ENCODE results near the gene FXYD6. TPM values are rescaled to one million over a fixed set of nuclear protein-coding genes. Genes with fewer than 3 reads are reported as not detected.

FXYD6 gene
- total RNA-seq, 1 donor from 2014 or later: 95.6 TPM

GRCh38 chr11:117836077-117836960, 40.1 kb downstream of the FXYD6 start:
- H3K4me2 ChIP-seq: no peak overlapping the region
- H3K4me1 ChIP-seq: peaks cover 4% of the 10 kb centered on the region
- no peaks in the 10 kb centered on the region for H3K36me3 ChIP-seq
- H4K20me1 ChIP-seq (ENCODE audit: low read depth): peaks cover 12% of the 10 kb centered on the region
- TF ChIP-seq EZH2phosphoT487 (IDR thresholded peaks at IDR 0.05) (no peak), CTCF (IDR thresholded peaks at IDR 0.05) (no peak), EZH2 (IDR thresholded peaks at IDR 0.05) (no peak)
- H3K27me3 Mint-ChIP-seq (ENCODE audit: insufficient read depth, low read depth): peaks cover 7% of the 10 kb centered on the region
- H3K4me1 Mint-ChIP-seq: peaks cover 16% of the 10 kb centered on the region
- H3K9me3 Mint-ChIP-seq: no peaks in the 10 kb centered on the region
- no peaks in the 10 kb centered on the region for H3K9me3 ChIP-seq (ENCODE audit: low read depth)
- H3K4me3 Mint-ChIP-seq: no peak overlapping the region
- H3K27me3 ChIP-seq: no peaks in the 10 kb centered on the region
- H3K27ac ChIP-seq: no peak overlapping the region
- H3K36me3 Mint-ChIP-seq: peaks cover 12% of the 10 kb centered on the region
- H3K79me2 ChIP-seq (ENCODE audit: low read depth): no peaks in the 10 kb centered on the region
- no peak overlapping the region for H3K9ac ChIP-seq
- no peaks in the 10 kb centered on the region for H3F3A ChIP-seq (ENCODE audit: low read depth)
- no peak for DNase-seq (ENCODE audit: low spot score)
- H3K27ac Mint-ChIP-seq: peak overlapping the region; percentile 11
- no peak overlapping the region for H3K4me3 ChIP-seq
- no peak overlapping the region for H2AFZ ChIP-seq (replicated peaks)

GRCh38 chr11:117835576-117835975, 40.9 kb downstream of the FXYD6 start:
- no peak for DNase-seq (ENCODE audit: low spot score)

GRCh38 chr11:117834838-117835443, 41.5 kb downstream of the FXYD6 start:
- Histone ChIP-seq H3K4me1 (peaks cover 9% of the 10 kb centered on the region), H3F3A (ENCODE audit: low read depth) (no peaks in the 10 kb centered on the region), H4K20me1 (ENCODE audit: low read depth) (peaks cover 4% of the 10 kb centered on the region), H3K27me3 (no peaks in the 10 kb centered on the region), H3K4me3 (no peak overlapping the region), H3K79me2 (ENCODE audit: low read depth) (no peaks in the 10 kb centered on the region), H3K27ac (no peak overlapping the region), H3K4me2 (no peak overlapping the region), H2AFZ (replicated peaks) (no peak overlapping the region), H3K9me3 (ENCODE audit: low read depth) (no peaks in the 10 kb centered on the region), H3K9ac (no peak overlapping the region), H3K36me3 (no peaks in the 10 kb centered on the region)
- DNase-seq (ENCODE audit: low spot score): no peak
- Mint-ChIP-seq H3K36me3 (peaks cover 12% of the 10 kb centered on the region), H3K4me3 (no peak overlapping the region), H3K4me1 (peaks cover 21% of the 10 kb centered on the region), H3K9me3 (no peaks in the 10 kb centered on the region), H3K27me3 (ENCODE audit: insufficient read depth, low read depth) (peaks cover 7% of the 10 kb centered on the region), H3K27ac (no peak overlapping the region)
- no peak for TF ChIP-seq CTCF (IDR thresholded peaks at IDR 0.05)
- no peak for TF ChIP-seq EZH2phosphoT487 (IDR thresholded peaks at IDR 0.05)
- TF ChIP-seq EZH2 (IDR thresholded peaks at IDR 0.05): no peak

More at GRCh38 chr11:117835576-117835975, 40.9 kb downstream of the FXYD6 start:
- TF ChIP-seq EZH2phosphoT487 (IDR thresholded peaks at IDR 0.05): no peak
- no peak for TF ChIP-seq CTCF (IDR thresholded peaks at IDR 0.05)
- H4K20me1 ChIP-seq (ENCODE audit: low read depth): peaks cover 4% of the 10 kb centered on the region
- H3K27ac ChIP-seq: no peak overlapping the region
- Mint-ChIP-seq H3K9me3 (no peaks in the 10 kb centered on the region), H3K36me3 (peaks cover 12% of the 10 kb centered on the region), H3K4me3 (no peak overlapping the region), H3K27ac (no peak overlapping the region), H3K4me1 (peaks cover 21% of the 10 kb centered on the region), H3K27me3 (ENCODE audit: insufficient read depth, low read depth) (peaks cover 7% of the 10 kb centered on the region)
- no peaks in the 10 kb centered on the region for H3K79me2 ChIP-seq (ENCODE audit: low read depth)
- peaks cover 9% of the 10 kb centered on the region for H3K4me1 ChIP-seq
- no peak overlapping the region for H3K4me3 ChIP-seq
- H3K4me2 ChIP-seq: no peak overlapping the region
- no peak overlapping the region for H3K9ac ChIP-seq
- no peaks in the 10 kb centered on the region for H3K36me3 ChIP-seq
- no peaks in the 10 kb centered on the region for H3K27me3 ChIP-seq
- H2AFZ ChIP-seq (replicated peaks): no peak overlapping the region
- H3F3A ChIP-seq (ENCODE audit: low read depth): no peaks in the 10 kb centered on the region
- no peaks in the 10 kb centered on the region for H3K9me3 ChIP-seq (ENCODE audit: low read depth)

Data from neural progenitor cell (in vitro differentiated cells).